Stimulated activated CD8-positive, alpha-beta memory T cell treated with anti-CD3 and anti-CD28 coated beads, Interleukin-15, amount 100 ng/mL, for 48 hours (primary cell): ENCODE data around the gene ADAMTS16.

Source experiments
- DNase-seq, 2 donors: peaks; one replicate each; pipeline ENCODE4 v3.0.0-alpha.2; 2020; ENCODE audit warnings: low read depth in 2 of 2

Gene ADAMTS16

GRCh38 chr5:5141625-5142525, 1.7 kb downstream of the ADAMTS16 start:
- DNase-seq = no peak

- no peak for DNase-seq
Measured at GRCh38 chr5:5144441-5144840, 4.3 kb downstream of the ADAMTS16 start.

- DNase-seq = no peak
Measured at GRCh38 chr5:5145651-5146529, 5.8 kb downstream of the ADAMTS16 start.

GRCh38 chr5:5146530-5147160, 6.5 kb downstream of the ADAMTS16 start:
- DNase-seq = no peak

GRCh38 chr5:5149154-5149553, 9.0 kb downstream of the ADAMTS16 start:
- no peak for DNase-seq

GRCh38 chr5:5150667-5151066, 10.5 kb downstream of the ADAMTS16 start:
- no peak for DNase-seq

GRCh38 chr5:5154733-5155132, 14.6 kb downstream of the ADAMTS16 start:
- DNase-seq = no peak

- DNase-seq = no peak
Measured at GRCh38 chr5:5155617-5156016, 15.5 kb downstream of the ADAMTS16 start.

GRCh38 chr5:5156471-5157082, 16.4 kb downstream of the ADAMTS16 start:
- DNase-seq = no peak

GRCh38 chr5:5158472-5158895, 18.4 kb downstream of the ADAMTS16 start:
- no peak for DNase-seq

- no peak for DNase-seq
Measured at GRCh38 chr5:5159282-5160103, 19.4 kb downstream of the ADAMTS16 start.

- no peak for DNase-seq
Measured at GRCh38 chr5:5164163-5164562, 24.0 kb downstream of the ADAMTS16 start.

GRCh38 chr5:5165541-5166002, 25.4 kb downstream of the ADAMTS16 start:
- no peak for DNase-seq

- no peak for DNase-seq
Measured at GRCh38 chr5:5169466-5169865, 29.3 kb downstream of the ADAMTS16 start.

- no peak for DNase-seq
Measured at GRCh38 chr5:5178136-5178535, 38.0 kb downstream of the ADAMTS16 start.

GRCh38 chr5:5178580-5178979, 38.5 kb downstream of the ADAMTS16 start:
- no peak for DNase-seq

- no peak for DNase-seq
Measured at GRCh38 chr5:5179079-5179478, 38.9 kb downstream of the ADAMTS16 start.

- no peak for DNase-seq
Measured at GRCh38 chr5:5179597-5179996, 39.5 kb downstream of the ADAMTS16 start.

- no peak for DNase-seq
Measured at GRCh38 chr5:5181650-5182324, 41.7 kb downstream of the ADAMTS16 start.

GRCh38 chr5:5182508-5183188, 42.5 kb downstream of the ADAMTS16 start:
- no peak for DNase-seq
